ENCODE results near the gene STAT5B. TPM values are rescaled to one million over a fixed set of nuclear protein-coding genes. Genes with fewer than 3 reads are reported as not detected.
A peak's percentile ranks its signal among the peaks of the same experiment; 100 is the strongest.

Gene STAT5B
- total RNA-seq, 2 experiments from 2014 or later = 185 to 192 TPM

DNA sequence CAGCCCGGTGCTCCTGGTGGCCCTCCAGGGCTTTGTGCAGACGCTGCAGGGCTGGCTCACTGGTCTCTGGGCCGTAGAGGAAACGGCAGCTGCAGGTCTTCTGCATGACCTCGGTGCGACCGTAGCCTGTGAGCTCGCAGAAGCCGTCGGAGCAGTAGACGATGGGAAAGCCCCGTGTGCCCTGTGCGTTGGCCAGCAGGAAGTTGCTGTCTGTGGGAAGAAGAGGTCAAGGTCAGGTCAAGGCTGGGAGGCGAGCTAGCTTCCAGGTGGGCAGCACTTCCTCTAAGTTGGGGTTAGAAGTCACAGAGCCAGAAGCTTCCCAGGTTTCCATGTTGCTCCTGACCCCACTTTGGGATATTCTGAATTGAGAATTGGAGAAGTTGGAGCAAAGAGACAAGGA, 97.4 kb downstream of the STAT5B start:
- Mint-ChIP-seq H3K9me3 (no peaks in the 10 kb centered on the region), H3K36me3 (ENCODE audit: low read depth) (no peaks in the 10 kb centered on the region), H3K4me1 (ENCODE audit: low read depth) (peaks cover 37% of the 10 kb centered on the region), H3K27me3 (ENCODE audit: low read depth) (peaks cover 22% of the 10 kb centered on the region), H3K27ac (no peak overlapping the region), H3K4me3 (no peak overlapping the region)
- CTCF ChIA-PET = interaction anchor here (0.7 to 1.5 kb wide), 4 partner anchors 48 to 220 kb away, joined by 3 to 5 read pairs (median 4); no protein-coding TSS in a partner anchor
- no peak for DNase-seq
- intact Hi-C loops (cut with micrococcal nuclease) = no loop called here

DNA sequence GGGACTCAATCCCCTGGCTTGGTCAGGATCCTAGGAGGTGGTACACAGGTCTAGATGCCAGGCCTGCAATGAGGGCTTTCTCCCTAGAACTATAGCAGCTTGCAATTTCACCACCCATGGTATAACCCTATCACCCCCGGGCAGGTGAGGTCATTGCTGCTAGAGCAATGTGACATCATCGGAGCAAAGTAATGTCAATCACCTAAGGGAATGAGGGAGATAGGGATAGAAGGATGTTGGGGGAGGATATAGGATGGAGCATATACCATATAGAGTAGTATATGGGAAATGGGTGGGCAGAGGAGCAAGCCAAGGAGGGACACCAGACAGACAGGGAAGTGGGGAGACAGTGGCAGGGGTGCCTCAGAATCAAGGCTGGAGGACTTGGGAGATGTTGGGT, 98.5 kb downstream of the STAT5B start:
- no peak overlapping the region for H3K27ac Mint-ChIP-seq
- no peak for DNase-seq
- H3K36me3 Mint-ChIP-seq (ENCODE audit: low read depth) = no peaks in the 10 kb centered on the region
- H3K4me3 Mint-ChIP-seq = no peak overlapping the region
- CTCF ChIA-PET = no interaction called here
- peaks cover 18% of the 10 kb centered on the region for H3K27me3 Mint-ChIP-seq (ENCODE audit: low read depth)
- no peaks in the 10 kb centered on the region for H3K9me3 Mint-ChIP-seq
- peaks cover 26% of the 10 kb centered on the region for H3K4me1 Mint-ChIP-seq (ENCODE audit: low read depth)
- intact Hi-C loops (cut with micrococcal nuclease) = no loop called here

GRCh38 chr17:42174126-42174783, 101.9 kb downstream of the STAT5B start:
- DNase-seq = no peak
- Mint-ChIP-seq H3K27me3 (ENCODE audit: low read depth) (peaks cover 1% of the 10 kb centered on the region), H3K9me3 (no peaks in the 10 kb centered on the region), H3K36me3 (ENCODE audit: low read depth) (no peaks in the 10 kb centered on the region), H3K4me3 (no peak overlapping the region), H3K27ac (no peak overlapping the region), H3K4me1 (ENCODE audit: low read depth) (peaks cover 4% of the 10 kb centered on the region)
- intact Hi-C loops (cut with micrococcal nuclease) = no loop called here
- CTCF ChIA-PET = no interaction called here

DNA sequence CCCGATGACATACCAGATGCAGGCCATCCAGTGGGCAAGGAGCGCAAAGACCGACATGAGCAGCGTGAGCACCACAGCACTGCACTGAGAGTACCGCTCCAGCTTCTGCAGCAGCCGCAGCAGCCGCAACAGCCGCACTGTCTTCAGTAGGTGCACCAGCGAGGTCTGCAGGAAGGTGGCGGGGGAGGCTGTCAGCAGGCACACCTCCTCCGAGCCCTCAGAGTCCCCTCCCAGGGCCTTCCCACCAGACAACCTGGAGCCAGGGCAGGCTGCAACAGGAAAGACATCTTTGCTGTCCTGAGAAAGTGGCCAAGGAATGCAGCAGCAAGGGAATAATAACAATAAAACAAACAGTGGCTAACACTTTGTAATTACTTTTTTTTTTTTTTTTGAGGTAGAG, 104.4 kb downstream of the STAT5B start:
- H3K27ac Mint-ChIP-seq = no peak overlapping the region
- H3K27me3 Mint-ChIP-seq (ENCODE audit: low read depth) = no peaks in the 10 kb centered on the region
- no peaks in the 10 kb centered on the region for H3K9me3 Mint-ChIP-seq
- H3K4me3 Mint-ChIP-seq = no peak overlapping the region
- no peaks in the 10 kb centered on the region for H3K4me1 Mint-ChIP-seq (ENCODE audit: low read depth)
- no peak for DNase-seq
- CTCF ChIA-PET = no interaction called here
- intact Hi-C loops (cut with micrococcal nuclease) = no loop called here
- H3K36me3 Mint-ChIP-seq (ENCODE audit: low read depth) = no peaks in the 10 kb centered on the region

DNA sequence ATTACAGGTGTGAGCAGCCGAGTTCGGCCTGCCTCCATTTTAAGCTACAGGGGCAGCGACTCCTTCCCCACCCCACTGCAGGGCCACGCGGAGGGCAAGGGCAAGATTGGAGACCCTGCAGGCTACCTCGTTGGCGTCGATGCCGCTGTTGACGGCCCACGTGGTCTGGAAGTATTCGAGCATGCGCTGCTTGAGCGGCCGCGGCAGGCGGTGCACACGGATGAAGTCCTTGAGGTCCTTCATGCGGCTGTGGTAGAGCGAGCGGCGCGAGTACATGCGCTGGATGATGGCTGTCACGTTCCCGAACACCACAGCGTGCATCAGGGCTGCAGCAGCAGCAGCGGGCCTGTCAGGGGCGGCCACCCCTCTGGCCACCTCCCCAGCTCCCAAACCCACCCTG, 106.8 kb downstream of the STAT5B start:
- no peaks in the 10 kb centered on the region for H3K9me3 Mint-ChIP-seq
- no peaks in the 10 kb centered on the region for H3K36me3 Mint-ChIP-seq (ENCODE audit: low read depth)
- CTCF ChIA-PET = no interaction called here
- no peak for DNase-seq
- no peaks in the 10 kb centered on the region for H3K4me1 Mint-ChIP-seq (ENCODE audit: low read depth)
- no peak overlapping the region for H3K27ac Mint-ChIP-seq
- H3K4me3 Mint-ChIP-seq = no peak overlapping the region
- H3K27me3 Mint-ChIP-seq (ENCODE audit: low read depth) = no peaks in the 10 kb centered on the region
- intact Hi-C loops (cut with micrococcal nuclease) = no loop called here

DNA sequence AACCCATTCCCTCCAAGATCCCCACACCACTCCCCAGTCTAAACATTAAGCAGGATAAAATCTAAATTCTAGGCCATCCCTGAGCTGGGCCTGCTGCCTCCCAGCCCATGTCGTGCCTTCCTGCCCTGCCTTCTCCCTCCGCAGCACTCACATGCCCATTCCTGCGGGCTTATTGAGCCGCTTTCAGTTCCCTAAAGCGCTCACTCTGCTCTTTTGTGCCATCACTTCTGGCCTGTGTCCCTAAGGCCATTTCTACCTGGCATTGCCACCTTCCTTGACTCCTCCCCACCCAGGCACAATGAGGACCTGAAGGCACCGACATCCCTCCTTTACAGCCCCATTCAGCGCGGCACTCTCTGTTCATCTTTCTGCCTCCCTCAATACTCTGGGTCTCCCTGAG, 108.4 kb downstream of the STAT5B start:
- intact Hi-C loops (cut with micrococcal nuclease) = no loop called here
- Mint-ChIP-seq H3K9me3 (no peaks in the 10 kb centered on the region), H3K4me3 (no peak overlapping the region), H3K27ac (no peak overlapping the region), H3K27me3 (ENCODE audit: low read depth) (no peaks in the 10 kb centered on the region), H3K4me1 (ENCODE audit: low read depth) (no peaks in the 10 kb centered on the region), H3K36me3 (ENCODE audit: low read depth) (no peaks in the 10 kb centered on the region)
- no peak for DNase-seq
- CTCF ChIA-PET = interaction anchor here (0.8 kb wide), 1 partner anchor 12 kb away, joined by 3 read pairs; no protein-coding TSS in a partner anchor

GRCh38 chr17:42166196-42166763, 109.9 kb downstream of the STAT5B start:
- no peak overlapping the region for H3K4me3 Mint-ChIP-seq
- CTCF ChIA-PET = no interaction called here
- no peak overlapping the region for H3K27ac Mint-ChIP-seq
- intact Hi-C loops (cut with micrococcal nuclease) = no loop called here
- no peaks in the 10 kb centered on the region for H3K27me3 Mint-ChIP-seq (ENCODE audit: low read depth)
- no peaks in the 10 kb centered on the region for H3K4me1 Mint-ChIP-seq (ENCODE audit: low read depth)
- H3K9me3 Mint-ChIP-seq = no peaks in the 10 kb centered on the region
- H3K36me3 Mint-ChIP-seq (ENCODE audit: low read depth) = no peaks in the 10 kb centered on the region
- no peak for DNase-seq

- intact Hi-C loops (cut with micrococcal nuclease) = no loop called here
- CTCF ChIA-PET = no interaction called here
- Mint-ChIP-seq H3K4me3 (no peak overlapping the region), H3K27me3 (ENCODE audit: low read depth) (no peaks in the 10 kb centered on the region), H3K4me1 (ENCODE audit: low read depth) (no peaks in the 10 kb centered on the region), H3K36me3 (ENCODE audit: low read depth) (no peaks in the 10 kb centered on the region), H3K9me3 (no peaks in the 10 kb centered on the region), H3K27ac (no peak overlapping the region)
- DNase-seq = no peak
These were observed 110.4 kb downstream of the STAT5B start for GRCh38 chr17:42165751-42166150.

GRCh38 chr17:42163696-42164407, 112.3 kb downstream of the STAT5B start:
- no peaks in the 10 kb centered on the region for H3K9me3 Mint-ChIP-seq
- no peak overlapping the region for H3K27ac Mint-ChIP-seq
- no peaks in the 10 kb centered on the region for H3K27me3 Mint-ChIP-seq (ENCODE audit: low read depth)
- no peak for DNase-seq
- no peaks in the 10 kb centered on the region for H3K4me1 Mint-ChIP-seq (ENCODE audit: low read depth)
- no peaks in the 10 kb centered on the region for H3K36me3 Mint-ChIP-seq (ENCODE audit: low read depth)
- intact Hi-C loops (cut with micrococcal nuclease) = no loop called here
- CTCF ChIA-PET = interaction anchor here (0.5 to 3.2 kb wide), 6 partner anchors 17 to 287 kb away, joined by 3 to 11 read pairs (median 3); partner anchors contain the start of gene KCNH4
- no peak overlapping the region for H3K4me3 Mint-ChIP-seq

- no peaks in the 10 kb centered on the region for H3K4me1 Mint-ChIP-seq (ENCODE audit: low read depth)
- peak; percentile 52 for DNase-seq
These were observed 113.1 kb downstream of the STAT5B start for GRCh38 chr17:42163113-42163512.

DNA sequence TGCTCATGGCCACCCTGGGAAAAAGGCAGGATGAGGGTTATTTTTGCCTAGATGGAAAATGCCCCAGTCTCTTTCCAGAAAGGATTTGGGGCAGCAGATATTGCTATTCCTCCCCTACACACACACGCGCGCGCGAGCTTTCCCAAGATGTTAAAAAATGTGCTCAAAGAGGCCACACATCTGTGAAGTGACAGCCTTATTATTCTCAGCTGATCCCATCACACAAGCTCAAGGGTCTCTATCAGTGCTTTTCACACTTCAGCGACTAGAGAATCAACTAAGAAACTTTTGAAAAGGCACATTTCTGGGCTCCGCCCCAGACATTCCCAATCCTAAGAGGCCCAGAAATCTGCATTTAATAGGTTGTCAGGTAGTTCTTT, 115.7 kb downstream of the STAT5B start:
- H3K27ac Mint-ChIP-seq = no peak overlapping the region
- intact Hi-C loops (cut with micrococcal nuclease) = no loop called here
- CTCF ChIA-PET = interaction anchor here (0.6 kb wide), 1 partner anchor 197 kb away, joined by 3 read pairs; no protein-coding TSS in a partner anchor
- no peak overlapping the region for H3K4me3 Mint-ChIP-seq
- DNase-seq = no peak
- no peaks in the 10 kb centered on the region for H3K36me3 Mint-ChIP-seq (ENCODE audit: low read depth)
- H3K9me3 Mint-ChIP-seq = no peaks in the 10 kb centered on the region
- H3K27me3 Mint-ChIP-seq (ENCODE audit: low read depth) = no peaks in the 10 kb centered on the region
- peaks cover 6% of the 10 kb centered on the region for H3K4me1 Mint-ChIP-seq (ENCODE audit: low read depth)

More at GRCh38 chr17:42163113-42163512, 113.1 kb downstream of the STAT5B start:
- Mint-ChIP-seq H3K27ac (no peak overlapping the region), H3K27me3 (ENCODE audit: low read depth) (no peaks in the 10 kb centered on the region), H3K9me3 (no peaks in the 10 kb centered on the region), H3K4me3 (no peak overlapping the region), H3K36me3 (ENCODE audit: low read depth) (no peaks in the 10 kb centered on the region)
- intact Hi-C loops (cut with micrococcal nuclease) = no loop called here
- CTCF ChIA-PET = interaction anchor here (1.1 to 3.2 kb wide), 4 partner anchors 18 to 237 kb away, joined by 3 to 11 read pairs (median 3); partner anchors contain the start of gene KCNH4

GRCh38 chr17:42159796-42160530, 116.2 kb downstream of the STAT5B start:
- Mint-ChIP-seq H3K27ac (no peak overlapping the region), H3K4me3 (no peak overlapping the region), H3K4me1 (ENCODE audit: low read depth) (peaks cover 8% of the 10 kb centered on the region), H3K36me3 (ENCODE audit: low read depth) (no peaks in the 10 kb centered on the region), H3K9me3 (no peaks in the 10 kb centered on the region), H3K27me3 (ENCODE audit: low read depth) (no peaks in the 10 kb centered on the region)
- CTCF ChIA-PET = interaction anchor here (0.6 kb wide), 1 partner anchor 197 kb away, joined by 3 read pairs; no protein-coding TSS in a partner anchor
- no peak for DNase-seq
- intact Hi-C loops (cut with micrococcal nuclease) = no loop called here

Data from activated naive CD4-positive, alpha-beta T cell treated with anti-CD3 and anti-CD28 coated beads for 36 hours (primary cell).